NCI-H2081 (cell line): ENCODE measurements around the gene LHFPL4.

ENCODE experiments used
- DNase-seq, 2 experiments: peaks; one replicate each; lab custom pipeline; 2025; lab: John Stamatoyannopoulos, UW

LHFPL4 gene

DNA sequence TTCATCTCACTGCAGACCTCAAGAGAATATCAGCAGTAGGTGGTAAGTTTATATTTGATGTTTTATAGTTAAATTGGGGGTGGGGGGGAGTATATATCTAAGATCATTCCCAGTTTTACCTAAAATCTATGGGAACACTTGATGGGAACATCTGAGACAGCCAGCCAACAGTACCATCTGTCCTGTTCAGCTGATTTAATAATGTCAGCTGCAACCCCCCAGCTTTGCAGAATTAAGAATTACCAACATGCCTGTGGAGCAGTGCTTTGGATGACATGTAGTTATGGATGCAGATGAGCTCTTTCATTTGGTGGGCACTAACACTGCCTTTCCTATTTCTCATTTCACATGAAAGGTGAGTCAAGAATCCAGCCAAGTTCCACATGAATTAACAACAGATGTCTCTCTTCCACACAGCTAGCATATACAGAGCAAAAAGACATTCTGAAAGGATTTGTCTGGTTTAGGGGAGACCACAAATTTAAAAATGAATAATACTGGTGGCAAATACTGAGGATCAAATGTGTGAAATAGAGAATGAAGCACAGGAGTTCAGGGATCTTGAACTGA lies 80.0 kb downstream of the LHFPL4 start:
- DNase-seq = no peak

DNA sequence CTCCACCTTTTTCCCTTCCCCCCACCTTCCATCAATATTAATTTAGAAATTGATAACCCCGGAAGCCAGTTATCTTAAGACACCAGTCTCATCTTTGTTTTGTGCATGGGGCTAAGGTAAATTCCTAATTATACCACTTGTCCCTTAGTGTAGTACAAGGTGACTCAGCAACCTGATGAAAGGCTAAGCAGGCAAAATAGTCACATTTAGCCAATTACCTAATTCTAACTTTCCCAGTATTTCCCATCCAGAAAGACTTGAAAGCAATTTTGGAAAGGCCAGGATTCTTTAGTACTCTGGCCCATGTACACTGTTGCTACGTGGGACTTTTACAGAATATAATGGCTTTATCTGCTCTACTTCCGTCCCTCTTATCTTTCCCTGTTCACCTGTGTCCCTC lies 83.6 kb downstream of the LHFPL4 start:
- DNase-seq = no peak

DNA sequence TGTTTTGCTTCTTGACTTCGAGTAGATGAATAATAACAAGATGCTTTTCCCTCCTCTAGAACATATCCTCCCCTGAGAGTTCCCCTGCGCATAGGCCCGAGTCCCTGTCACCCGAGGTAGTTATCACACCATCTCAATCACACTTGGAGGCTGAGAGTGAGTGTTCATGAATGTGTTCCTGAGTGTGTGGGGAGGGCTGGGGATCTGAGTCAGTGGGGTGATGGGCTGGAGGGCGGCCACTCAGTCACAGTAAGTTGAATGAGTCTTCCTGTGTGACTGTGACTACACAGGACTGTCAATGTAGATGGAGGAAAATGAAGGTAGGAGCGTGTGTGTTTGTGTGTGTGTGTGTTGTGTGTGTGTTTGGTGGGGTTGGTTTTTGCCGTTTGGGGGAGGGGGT lies 85.2 kb downstream of the LHFPL4 start:
- DNase-seq = no peak

DNA sequence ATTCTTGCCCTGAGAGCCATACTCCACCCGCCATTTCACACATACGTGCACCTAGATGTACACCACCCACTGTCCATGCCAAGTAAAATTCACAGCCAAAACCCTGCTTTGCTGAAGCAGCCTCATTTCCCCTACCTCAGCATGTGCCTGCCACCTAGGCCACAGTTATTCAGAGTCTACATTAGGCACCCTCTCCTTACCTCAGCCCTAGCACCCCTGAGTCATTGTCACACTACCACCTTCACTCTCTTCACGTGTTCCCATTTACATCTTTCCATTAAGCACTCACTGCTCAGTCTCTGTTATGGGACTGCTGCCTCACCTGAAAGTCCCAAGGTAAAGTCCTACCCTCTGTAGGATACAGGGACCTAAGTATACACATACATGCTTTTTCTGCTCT lies 86.2 kb downstream of the LHFPL4 start:
- no peak for DNase-seq

GRCh38 chr3:9455596-9456131 lies 98.0 kb downstream of the LHFPL4 start:
- no peak for DNase-seq

DNA sequence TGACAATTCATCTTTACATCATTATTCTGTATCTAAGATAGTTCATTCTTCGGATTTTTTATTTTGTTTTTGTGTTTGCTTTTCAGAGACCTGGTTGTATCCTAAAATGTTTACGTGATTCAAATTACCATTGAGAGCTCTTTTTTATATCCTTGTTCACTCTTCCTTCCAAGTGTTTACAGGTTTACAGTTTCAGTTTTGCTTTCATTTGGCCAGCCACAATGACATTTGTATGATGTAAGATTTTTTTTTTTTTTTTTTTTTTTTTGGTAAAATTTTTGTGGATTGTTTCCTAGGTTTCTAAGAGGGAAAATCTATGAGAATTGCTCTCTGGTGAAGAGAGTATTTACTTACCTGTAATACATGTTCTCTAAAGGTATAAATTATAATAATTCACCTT lies 101.2 kb downstream of the LHFPL4 start:
- no peak for DNase-seq

DNA sequence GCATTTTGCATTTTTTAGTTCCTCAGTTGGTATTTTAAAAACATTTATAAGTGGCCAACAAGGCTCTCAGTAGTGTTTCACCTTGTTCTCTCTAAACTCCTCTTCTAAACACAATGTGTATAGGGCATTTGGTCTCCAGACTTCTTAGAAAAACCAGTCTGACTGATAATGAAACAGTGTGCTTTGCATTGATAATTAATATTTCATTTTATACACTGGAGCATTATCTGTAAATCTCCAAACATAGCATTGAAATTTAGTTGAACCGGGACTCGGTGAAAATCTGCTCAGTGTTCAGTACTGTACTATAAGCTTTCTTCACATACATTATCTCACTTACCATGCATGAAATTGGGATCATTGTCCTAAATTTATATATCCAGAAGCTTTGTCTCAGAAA lies 102.6 kb downstream of the LHFPL4 start:
- DNase-seq = no peak

GRCh38 chr3:9450126-9450525 lies 103.5 kb downstream of the LHFPL4 start:
- no peak for DNase-seq

DNA sequence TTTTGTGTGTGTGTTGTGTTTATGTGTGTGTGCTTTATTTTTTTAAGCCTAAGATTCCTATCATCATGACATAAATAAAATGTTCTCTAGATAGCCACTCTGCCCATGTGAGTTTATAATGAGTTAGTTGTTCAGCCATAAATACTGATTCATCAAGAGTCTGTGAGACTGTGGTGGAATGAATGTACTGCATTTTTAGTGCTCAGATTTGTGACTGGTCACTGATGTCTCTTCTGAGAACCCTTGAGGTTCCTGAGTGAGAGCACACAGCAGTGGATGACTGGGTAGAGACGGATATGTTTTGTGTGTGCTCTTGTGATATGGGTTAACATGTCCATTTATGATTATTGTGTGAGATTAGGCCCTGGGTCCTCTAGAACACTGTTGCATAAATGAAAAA lies 105.0 kb downstream of the LHFPL4 start:
- no peak for DNase-seq
